Heart left ventricle (tissue), 16 donors: ENCODE results near the gene PCYT1A. TPM values are rescaled to one million over a fixed set of nuclear protein-coding genes. Genes with fewer than 3 reads are reported as not detected.

ENCODE experiments used
- ATAC-seq, 4 donors: fragments of 200-7000 bp; cut with Tn5 transposase; one replicate each; pipeline ENCODE4 v1.9.1; 2020 to 2022; ENCODE audit warnings: moderate library complexity in 4 of 4, mild to moderate bottlenecking in 3 of 4, moderate number of reproducible peaks in 1 of 4
- DNase-seq, 5 donors: peaks; one replicate each; pipeline ENCODE4 v3.0.0-alpha.2; 2020
- H3K27ac ChIP-seq, 12 donors: fragments of 200-600 bp; sonication (generic) in 4 of 12; one replicate each; pipeline versions ENCODE4 v1.5.0 to v1.8.0; 2016 to 2022; ENCODE audit warnings: mild to moderate bottlenecking in 2 of 12
- H3K27me3 ChIP-seq, 9 donors: fragments of 200-600 bp; sonication (generic) in 2 of 9; one replicate each; pipeline versions ENCODE4 v1.5.1 to v1.8.0; 2016 to 2022; ENCODE audit warnings: mild to moderate bottlenecking in 3 of 9
- H3K36me3 ChIP-seq, 9 donors: fragments of 200-600 bp; sonication (generic) in 2 of 9; one replicate each; pipeline versions ENCODE4 v1.5.0 to v1.8.0; 2018 to 2022; ENCODE audit warnings: mild to moderate bottlenecking in 2 of 9
- H3K4me1 ChIP-seq, 12 donors: fragments of 200-600 bp; sonication (generic) in 4 of 12; one replicate each; pipeline versions ENCODE4 v1.5.0 to v1.8.0; 2016 to 2022; ENCODE audit warnings: mild to moderate bottlenecking in 3 of 12
- H3K4me3 ChIP-seq, 12 donors: fragments of 200-600 bp; sonication (generic) in 4 of 12; one replicate each; pipeline versions ENCODE4 v1.5.0 to v1.8.0; 2017 to 2022; ENCODE audit warnings: mild to moderate bottlenecking in 9 of 12, moderate library complexity in 4 of 12
- H3K9me3 ChIP-seq, 12 donors: fragments of 200-600 bp; sonication (generic) in 4 of 12; one replicate each; pipeline versions ENCODE4 v1.5.0 to v1.8.0; 2016 to 2022; ENCODE audit warnings: mild to moderate bottlenecking in 1 of 12
- POLR2A ChIP-seq, 2 donors: fragments of 450-650 bp; IDR thresholded peaks; one replicate each; pipeline ENCODE4 v1.6.1; 2017; ENCODE audit warnings: antibody characterized with exemption in 2 of 2, mild to moderate bottlenecking in 2 of 2, moderate library complexity in 2 of 2
- WGBS, 4 donors: extraction: QIAGEN DNeasy Blood & Tissue Kit in 2 of 4; methylation state at CpG; one replicate each; pipeline versions ENCODE4 v1.1.5 to v1.1.7; 2013 to 2018; 5-methylcytosine and 5-hydroxymethylcytosine counted together
- intact Hi-C, 10 donors: fragments of 100-400 bp; cut with DNase I; formaldehyde crosslinking; loops; one replicate each; pipeline versions ENCODE4 v1.11.1 to v1.14.2; 2022
- polyA plus RNA-seq, 2 donors: library from polyadenylated mRNA; stranded (reverse); fragments of 200-250 nt; gene quantifications; one replicate each; pipeline ENCODE4 v1.2.3, GENCODE V29; 2013
- total RNA-seq, 9 donors: library from RNA; depleted of rRNA in 2 of 9; stranded (reverse); fragments of >200 nt in 2 of 9; fragmentation: NEBNext Ultra II Directional in 3 of 9; extraction: Animal tissue kit (Norgen Biotek cat#: 25700) in 3 of 9; gene quantifications; one replicate each; pipeline versions ENCODE4 v1.1.0 to v1.2.4, GENCODE V29; 2016 to 2023
- TF ChIP-seq, protein P1 (sequence below), 12 donors: fragments of 200-600 bp; sonication (generic) in 4 of 12; IDR thresholded peaks; one replicate each; pipeline versions ENCODE4 v1.5.0 to v1.8.0; 2018 to 2022; ENCODE audit warnings: antibody characterized with exemption in 12 of 12, mild to moderate bottlenecking in 5 of 12
- donor health status: ischemic (EF 13 %, LVEDD 7.1; RV severe dilation, severe dysfunction).
- donor health status: healthy with polysubstance abuse.
- donor health status: DM: no; HTN: yes; CAD: no.
- donor health status: DM: no; HTN: no; CAD: no.
- donor health status: ischemic (EF 25% LVEDD 6.9; RV normal size, moderate dysfunction).
- donor health status: ischemic (EF 25% LVEDD 5.7; RV mildly dilated, moderate dysfunction).
- donor health status: healthy.
- donor health status: DM: yes; HTN: yes; CAD: no.
- donor health status: ischemic (EF 35%, LVEDD 5.7; RV mildly dilated, moderate dysfunction).
- donor health status: nonischemic (EF 11% LVEDD 7.7; RV severe dilation, severe dysfunction).
- donor health status: DM: yes; HTN: yes; CAD: no.
- donor health status: PGD.
- donor health status: ischemic (EF 29% LVEDD 5.4; RV normal size, mild dysfunction).
- donor health status: nonischemic (EF 23%, LVEDD 6.1; RV moderate dilation, normal function).

The PCYT1A gene
- total and polyA plus RNA-seq, 11 donors = 29.4 to 149 (median 105) TPM

GRCh38 chr3:196334982-196335381 lies 47.5 kb upstream of the PCYT1A start:
- intact Hi-C loops = no loop called here
- TF ChIP-seq, protein P1, sequence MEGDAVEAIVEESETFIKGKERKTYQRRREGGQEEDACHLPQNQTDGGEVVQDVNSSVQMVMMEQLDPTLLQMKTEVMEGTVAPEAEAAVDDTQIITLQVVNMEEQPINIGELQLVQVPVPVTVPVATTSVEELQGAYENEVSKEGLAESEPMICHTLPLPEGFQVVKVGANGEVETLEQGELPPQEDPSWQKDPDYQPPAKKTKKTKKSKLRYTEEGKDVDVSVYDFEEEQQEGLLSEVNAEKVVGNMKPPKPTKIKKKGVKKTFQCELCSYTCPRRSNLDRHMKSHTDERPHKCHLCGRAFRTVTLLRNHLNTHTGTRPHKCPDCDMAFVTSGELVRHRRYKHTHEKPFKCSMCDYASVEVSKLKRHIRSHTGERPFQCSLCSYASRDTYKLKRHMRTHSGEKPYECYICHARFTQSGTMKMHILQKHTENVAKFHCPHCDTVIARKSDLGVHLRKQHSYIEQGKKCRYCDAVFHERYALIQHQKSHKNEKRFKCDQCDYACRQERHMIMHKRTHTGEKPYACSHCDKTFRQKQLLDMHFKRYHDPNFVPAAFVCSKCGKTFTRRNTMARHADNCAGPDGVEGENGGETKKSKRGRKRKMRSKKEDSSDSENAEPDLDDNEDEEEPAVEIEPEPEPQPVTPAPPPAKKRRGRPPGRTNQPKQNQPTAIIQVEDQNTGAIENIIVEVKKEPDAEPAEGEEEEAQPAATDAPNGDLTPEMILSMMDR (IDR thresholded peaks at IDR 0.05) = no peak
- no peak for TF ChIP-seq POLR2A (IDR thresholded peaks at IDR 0.05)
- Histone ChIP-seq H3K9me3 (no peaks in the 10 kb centered on the region), H3K27ac (no peak overlapping the region), H3K4me3 (no peak overlapping the region), H3K4me1 (no peaks in the 10 kb centered on the region), H3K36me3 (no peaks in the 10 kb centered on the region), H3K27me3 (peaks cover 0 to 3% (median 0%) of the 10 kb centered on the region in 9 donors)
- ATAC-seq (no peak), DNase-seq (no peak)
- 25 to 59% (median 50%) methylated on average over 1 of the region's 1 CpG; no CpG with 5 or more reads in 1 of the 4 donors for WGBS, 4 donors

DNA sequence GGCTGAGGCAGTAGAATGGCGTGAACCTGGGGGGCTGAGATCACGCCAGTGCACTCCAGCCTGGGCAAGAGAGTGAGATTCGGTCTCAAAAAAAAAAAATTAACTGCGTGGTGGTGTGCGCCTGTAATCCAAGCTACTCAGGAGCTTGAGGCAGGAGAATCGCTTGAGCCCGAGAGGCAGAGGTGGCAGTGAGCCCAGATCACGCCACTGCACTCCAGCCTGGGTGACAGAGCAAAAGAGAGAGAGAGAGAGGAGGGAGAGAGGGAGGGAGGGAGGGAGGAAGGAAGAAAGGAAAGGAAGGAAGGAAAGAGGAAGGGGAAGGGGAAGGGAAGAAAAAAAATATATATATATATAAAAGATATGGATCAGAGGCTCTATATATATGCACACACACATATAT lies 44.6 kb upstream of the PCYT1A start:
- Histone ChIP-seq H3K4me1 (no peaks in the 10 kb centered on the region), H3K27ac (no peak overlapping the region), H3K36me3 (no peaks in the 10 kb centered on the region), H3K9me3 (no peaks in the 10 kb centered on the region), H3K27me3 (peaks cover 0 to 3% (median 0%) of the 10 kb centered on the region in 9 donors), H3K4me3 (no peak overlapping the region)
- TF ChIP-seq, protein P1 (IDR thresholded peaks at IDR 0.05) = no peak
- no peak for TF ChIP-seq POLR2A (IDR thresholded peaks at IDR 0.05)
- DNase-seq (peak in 1 of 5 donors; percentile 50), ATAC-seq (peak in 2 of 4 donors; percentile 51 to 71)
- intact Hi-C loops = no loop called here
- WGBS, 4 donors = 68 to 72% (median 69%) methylated on average over 8 of the region's 8 CpGs

GRCh38 chr3:196327405-196327804 lies 39.9 kb upstream of the PCYT1A start:
- ATAC-seq = no peak
- WGBS, 4 donors = 24 to 46% (median 30%) methylated on average over 6 of the region's 6 CpGs
- no peak for DNase-seq
- Histone ChIP-seq H3K36me3 (no peaks in the 10 kb centered on the region), H3K27me3 (peaks cover 0 to 3% (median 0%) of the 10 kb centered on the region in 9 donors), H3K27ac (no peak overlapping the region), H3K4me3 (no peak overlapping the region), H3K9me3 (no peaks in the 10 kb centered on the region), H3K4me1 (no peaks in the 10 kb centered on the region)
- TF ChIP-seq, protein P1 (IDR thresholded peaks at IDR 0.05) = no peak
- intact Hi-C loops = no loop called here

GRCh38 chr3:196326936-196327335 lies 39.4 kb upstream of the PCYT1A start:
- Histone ChIP-seq H3K4me1 (no peaks in the 10 kb centered on the region), H3K4me3 (no peak overlapping the region), H3K27ac (no peak overlapping the region), H3K27me3 (peaks cover 0 to 3% (median 0%) of the 10 kb centered on the region in 9 donors), H3K36me3 (no peaks in the 10 kb centered on the region), H3K9me3 (no peaks in the 10 kb centered on the region)
- ATAC-seq (no peak), DNase-seq (no peak)
- intact Hi-C loops = no loop called here
- 70 to 86% (median 82%) methylated on average over 9 of the region's 9 CpGs for WGBS, 4 donors
- TF ChIP-seq POLR2A (IDR thresholded peaks at IDR 0.05) = no peak
- TF ChIP-seq, protein P1 (IDR thresholded peaks at IDR 0.05) = no peak
